WI38 (cell line): ENCODE measurements around the gene SLAMF7.

Experiments used
- H3K4me3 ChIP-seq: 2 replicates; pipeline ENCODE4 v1.5.1; 2011; ENCODE audit warnings: low read depth, mild to moderate bottlenecking, control low read depth, low read length
- TF ChIP-seq, protein P1 (sequence below): IDR thresholded peaks from 2 replicates; pipeline ENCODE4 v1.5.1; 2012; ENCODE audit warnings: low read depth, mild to moderate bottlenecking, control low read depth, low read length

SLAMF7 gene

DNA sequence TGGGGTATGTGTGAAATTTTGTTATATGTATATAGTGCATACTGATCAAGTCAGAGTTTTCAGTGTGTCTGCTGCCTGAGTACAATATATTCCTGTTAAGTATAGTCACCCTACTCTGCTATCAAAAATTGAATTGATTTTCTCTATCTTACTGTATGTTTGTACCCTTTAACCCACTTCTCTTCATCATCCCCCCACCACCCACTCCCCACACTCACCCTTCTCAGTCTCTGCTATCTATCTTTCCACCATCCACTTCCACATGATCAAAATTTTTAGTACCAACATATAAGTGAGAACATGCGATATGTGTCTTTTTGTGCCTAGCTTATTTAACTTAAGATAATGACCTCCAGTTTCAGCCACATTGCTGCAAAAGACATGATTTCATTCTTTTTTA, 61.1 kb downstream of the SLAMF7 start:
- no peak overlapping the region for H3K4me3 ChIP-seq
- TF ChIP-seq, protein P1, sequence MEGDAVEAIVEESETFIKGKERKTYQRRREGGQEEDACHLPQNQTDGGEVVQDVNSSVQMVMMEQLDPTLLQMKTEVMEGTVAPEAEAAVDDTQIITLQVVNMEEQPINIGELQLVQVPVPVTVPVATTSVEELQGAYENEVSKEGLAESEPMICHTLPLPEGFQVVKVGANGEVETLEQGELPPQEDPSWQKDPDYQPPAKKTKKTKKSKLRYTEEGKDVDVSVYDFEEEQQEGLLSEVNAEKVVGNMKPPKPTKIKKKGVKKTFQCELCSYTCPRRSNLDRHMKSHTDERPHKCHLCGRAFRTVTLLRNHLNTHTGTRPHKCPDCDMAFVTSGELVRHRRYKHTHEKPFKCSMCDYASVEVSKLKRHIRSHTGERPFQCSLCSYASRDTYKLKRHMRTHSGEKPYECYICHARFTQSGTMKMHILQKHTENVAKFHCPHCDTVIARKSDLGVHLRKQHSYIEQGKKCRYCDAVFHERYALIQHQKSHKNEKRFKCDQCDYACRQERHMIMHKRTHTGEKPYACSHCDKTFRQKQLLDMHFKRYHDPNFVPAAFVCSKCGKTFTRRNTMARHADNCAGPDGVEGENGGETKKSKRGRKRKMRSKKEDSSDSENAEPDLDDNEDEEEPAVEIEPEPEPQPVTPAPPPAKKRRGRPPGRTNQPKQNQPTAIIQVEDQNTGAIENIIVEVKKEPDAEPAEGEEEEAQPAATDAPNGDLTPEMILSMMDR, result no peak

DNA sequence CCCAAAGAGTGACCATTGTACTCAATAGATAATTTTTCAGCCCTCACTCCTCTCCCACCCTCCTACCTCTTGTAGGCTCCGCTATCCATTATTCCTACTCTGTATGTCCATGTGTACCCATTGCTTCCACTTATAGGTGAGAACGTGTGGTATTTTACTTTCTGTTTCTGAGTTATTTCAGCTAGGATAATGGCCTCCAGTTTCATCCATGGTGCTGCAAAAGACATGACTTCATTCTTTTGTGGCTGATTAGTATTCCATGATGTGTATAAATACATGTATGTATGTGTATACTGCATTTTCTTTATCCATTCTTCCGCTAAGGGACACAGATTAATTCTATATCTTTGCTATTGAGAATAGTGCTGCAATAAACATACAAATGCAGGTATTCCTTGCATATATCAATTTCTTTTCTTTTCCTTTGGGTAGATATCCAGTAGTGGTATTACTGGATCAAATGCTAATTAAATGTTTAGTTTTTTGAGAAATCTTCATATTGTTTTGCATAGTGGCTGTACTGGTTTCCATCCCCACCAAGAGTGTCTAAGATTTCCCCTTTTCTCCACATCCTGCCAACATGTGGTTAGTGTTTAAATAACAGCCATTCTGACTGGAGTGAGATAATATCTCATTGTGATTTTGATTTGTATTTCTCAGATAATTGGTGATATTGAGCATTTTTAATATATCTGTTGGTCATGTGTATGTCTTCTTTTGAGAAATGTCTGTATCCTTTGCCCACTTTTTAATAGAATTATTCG, 61.8 kb downstream of the SLAMF7 start:
- TF ChIP-seq, protein P1, result no peak
- no peak overlapping the region for H3K4me3 ChIP-seq

DNA sequence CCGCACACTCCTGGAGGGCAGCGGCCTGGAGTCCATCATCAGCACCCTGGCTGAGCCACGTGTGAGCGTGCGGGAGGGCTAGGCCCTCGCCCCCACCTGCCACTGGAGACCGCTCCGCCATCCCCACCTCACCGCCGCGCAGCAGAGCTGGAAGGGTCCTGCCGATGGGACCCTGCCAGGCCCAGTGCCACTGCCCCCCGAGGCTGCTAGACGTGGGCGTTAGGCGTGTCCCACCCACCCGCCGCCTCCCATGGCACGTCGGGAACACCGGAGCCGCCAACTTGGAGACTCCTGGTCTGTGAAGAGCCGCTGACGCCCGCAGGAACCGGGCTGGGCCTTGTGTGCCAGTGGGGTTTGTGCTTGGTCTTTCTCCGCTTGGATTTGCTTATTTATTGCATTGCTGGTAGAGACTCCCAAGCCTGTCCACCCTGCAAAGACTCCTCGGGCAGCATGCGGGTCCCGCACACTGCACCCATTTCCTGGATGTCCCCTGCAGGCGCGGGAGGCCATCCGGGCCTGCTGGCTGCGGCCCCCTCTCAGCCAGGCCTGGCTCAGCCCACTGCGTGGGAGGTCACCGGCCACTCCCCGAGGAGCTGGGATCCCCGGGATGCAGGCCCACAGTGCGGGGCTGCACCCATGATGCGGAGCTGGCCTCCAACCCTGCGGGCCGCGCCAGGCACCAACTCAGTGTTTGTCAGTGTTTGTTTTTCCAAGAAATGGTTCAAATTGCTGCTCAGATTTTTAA, 63.0 kb downstream of the SLAMF7 start:
- no peak overlapping the region for H3K4me3 ChIP-seq
- TF ChIP-seq, protein P1, result no peak
